ENCODE measurements around the gene ZDHHC17.
"Not testable (repeated sequence)": the region's sequence is repeated elsewhere in the genome, so short reads cannot be mapped to it uniquely, and the experiment has no call there.

- TF ChIP-seq CTCF (IDR thresholded peaks at IDR 0.05); ZFX (IDR thresholded peaks at IDR 0.05; ENCODE audit: borderline replicate concordance): not testable (repeated sequence)
These were observed 26.2 kb upstream of the ZDHHC17 start for GRCh38 chr12:76737689-76738088.
